Nephron (organoid): Measurements from ENCODE around the gene ZBTB16.

Source experiments
- H3K27ac Mint-ChIP-seq, 3 experiments: 2 replicates each; pipeline ENCODE4 v1.8.0; 2020; ENCODE audit warnings: mixed read lengths in 3 of 3, mild to moderate bottlenecking in 2 of 3, moderate library complexity in 1 of 3
- H3K27me3 Mint-ChIP-seq: 2 replicates; pipeline ENCODE4 v1.8.0; 2021; ENCODE audit warnings: low read depth, mild to moderate bottlenecking, moderate library complexity, mixed read lengths
- H3K36me3 Mint-ChIP-seq: 2 replicates; pipeline ENCODE4 v1.8.0; 2020; ENCODE audit warnings: low read depth, mixed read lengths
- H3K4me1 Mint-ChIP-seq: 2 replicates; pipeline ENCODE4 v1.8.0; 2020; ENCODE audit warnings: mixed read lengths
- H3K4me3 Mint-ChIP-seq, 3 experiments: 2 replicates each; pipeline ENCODE4 v1.8.0; 2020; ENCODE audit warnings: mild to moderate bottlenecking in 3 of 3, mixed read lengths in 3 of 3, moderate library complexity in 2 of 3
- H3K9me3 Mint-ChIP-seq: 2 replicates; pipeline ENCODE4 v1.8.0; 2020; ENCODE audit warnings: mixed read lengths
- TF ChIP-seq, protein P1 (sequence below), 3 experiments: fragments of 200-600 bp; sonication (generic); IDR thresholded peaks; one replicate each; pipeline ENCODE4 v1.5.0; 2021; ENCODE audit warnings: antibody characterized with exemption in 3 of 3; ENCODE audit not compliant: unreplicated experiment in 3 of 3

ZBTB16 gene

DNA sequence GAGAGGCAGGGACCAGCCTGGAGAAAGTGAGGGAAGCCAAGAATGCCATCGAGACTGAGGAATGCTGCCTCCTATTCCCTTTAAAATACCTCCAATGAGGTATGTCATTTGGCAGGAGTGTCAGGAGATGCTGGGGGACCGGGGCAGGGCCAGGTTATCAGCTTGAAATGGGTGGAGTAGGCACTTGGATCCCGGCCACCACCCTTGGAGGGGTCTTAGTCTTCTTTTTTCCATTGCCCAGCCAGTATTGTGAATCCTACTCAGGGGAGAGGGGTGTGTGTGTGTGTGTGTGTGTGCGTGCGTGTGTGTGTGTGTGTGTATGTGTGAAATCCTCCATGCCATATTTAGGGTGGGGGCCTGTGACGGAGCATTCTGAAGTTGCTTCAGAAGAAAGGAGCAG, 116.2 kb downstream of the ZBTB16 start:
- no peaks in the 10 kb centered on the region for H3K9me3 Mint-ChIP-seq
- TF ChIP-seq, protein P1, sequence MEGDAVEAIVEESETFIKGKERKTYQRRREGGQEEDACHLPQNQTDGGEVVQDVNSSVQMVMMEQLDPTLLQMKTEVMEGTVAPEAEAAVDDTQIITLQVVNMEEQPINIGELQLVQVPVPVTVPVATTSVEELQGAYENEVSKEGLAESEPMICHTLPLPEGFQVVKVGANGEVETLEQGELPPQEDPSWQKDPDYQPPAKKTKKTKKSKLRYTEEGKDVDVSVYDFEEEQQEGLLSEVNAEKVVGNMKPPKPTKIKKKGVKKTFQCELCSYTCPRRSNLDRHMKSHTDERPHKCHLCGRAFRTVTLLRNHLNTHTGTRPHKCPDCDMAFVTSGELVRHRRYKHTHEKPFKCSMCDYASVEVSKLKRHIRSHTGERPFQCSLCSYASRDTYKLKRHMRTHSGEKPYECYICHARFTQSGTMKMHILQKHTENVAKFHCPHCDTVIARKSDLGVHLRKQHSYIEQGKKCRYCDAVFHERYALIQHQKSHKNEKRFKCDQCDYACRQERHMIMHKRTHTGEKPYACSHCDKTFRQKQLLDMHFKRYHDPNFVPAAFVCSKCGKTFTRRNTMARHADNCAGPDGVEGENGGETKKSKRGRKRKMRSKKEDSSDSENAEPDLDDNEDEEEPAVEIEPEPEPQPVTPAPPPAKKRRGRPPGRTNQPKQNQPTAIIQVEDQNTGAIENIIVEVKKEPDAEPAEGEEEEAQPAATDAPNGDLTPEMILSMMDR (IDR thresholded peaks at IDR 0.05; ENCODE audit: unreplicated experiment in 3 of 3): no peak
- peak overlapping the region in 1 of 3 experiments; percentile 55 for H3K27ac Mint-ChIP-seq
- no peak overlapping the region for H3K4me3 Mint-ChIP-seq
- peaks cover 73% of the 10 kb centered on the region for H3K27me3 Mint-ChIP-seq
- no peaks in the 10 kb centered on the region for H3K36me3 Mint-ChIP-seq
- H3K4me1 Mint-ChIP-seq: peaks cover 49% of the 10 kb centered on the region

DNA sequence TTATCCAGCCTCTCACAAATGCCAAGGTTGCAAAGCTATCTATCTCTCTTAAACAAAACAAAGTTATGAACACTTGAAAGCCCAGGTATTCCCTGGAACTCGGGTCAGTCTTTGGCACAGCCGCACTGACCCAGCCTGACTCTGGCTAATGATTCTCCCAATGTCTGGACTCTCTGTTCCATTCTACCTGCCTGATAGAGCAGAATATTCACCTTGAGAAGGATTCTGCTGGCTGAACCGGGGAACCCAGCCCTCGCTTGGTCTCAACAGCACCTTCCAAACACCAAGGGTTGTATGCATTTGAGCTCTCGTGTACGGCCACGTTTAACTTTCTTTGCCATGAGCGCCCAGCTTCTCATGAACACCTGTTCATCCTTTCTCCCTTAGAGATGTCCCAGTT, 116.8 kb downstream of the ZBTB16 start:
- TF ChIP-seq, protein P1 (IDR thresholded peaks at IDR 0.05; ENCODE audit: unreplicated experiment in 3 of 3): no peak
- Mint-ChIP-seq H3K4me1 (peaks cover 42% of the 10 kb centered on the region), H3K4me3 (no peak overlapping the region), H3K9me3 (no peaks in the 10 kb centered on the region), H3K27ac (peak overlapping the region in 2 of 3 experiments; percentile 25 to 55), H3K36me3 (no peaks in the 10 kb centered on the region), H3K27me3 (peaks cover 72% of the 10 kb centered on the region)

DNA sequence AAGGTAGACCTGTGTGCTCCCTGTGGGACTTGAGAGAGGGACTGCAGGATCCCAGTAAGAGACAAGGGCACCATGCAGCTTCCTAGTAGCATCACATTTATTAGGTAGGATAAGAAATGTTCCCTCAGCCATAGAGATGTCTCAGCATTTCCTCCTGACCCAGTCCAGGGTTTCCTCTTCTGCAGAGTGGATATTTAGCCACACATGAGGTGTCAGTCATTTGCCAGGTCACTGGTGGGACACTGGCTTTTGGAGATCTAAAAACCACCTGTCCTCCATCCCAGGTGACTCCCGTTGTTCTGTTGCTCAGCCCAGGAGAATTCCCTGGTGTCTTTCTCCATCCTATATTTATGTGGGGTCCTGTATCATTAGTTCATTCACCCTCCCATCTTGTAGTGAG, 119.1 kb downstream of the ZBTB16 start:
- peaks cover 31% of the 10 kb centered on the region for H3K4me1 Mint-ChIP-seq
- peak overlapping the region in 1 of 3 experiments; percentile 39 for H3K27ac Mint-ChIP-seq
- H3K9me3 Mint-ChIP-seq: no peaks in the 10 kb centered on the region
- peaks cover 63% of the 10 kb centered on the region for H3K27me3 Mint-ChIP-seq
- H3K4me3 Mint-ChIP-seq: no peak overlapping the region
- TF ChIP-seq, protein P1 (IDR thresholded peaks at IDR 0.05; ENCODE audit: unreplicated experiment in 3 of 3): no peak
- H3K36me3 Mint-ChIP-seq: no peaks in the 10 kb centered on the region

DNA sequence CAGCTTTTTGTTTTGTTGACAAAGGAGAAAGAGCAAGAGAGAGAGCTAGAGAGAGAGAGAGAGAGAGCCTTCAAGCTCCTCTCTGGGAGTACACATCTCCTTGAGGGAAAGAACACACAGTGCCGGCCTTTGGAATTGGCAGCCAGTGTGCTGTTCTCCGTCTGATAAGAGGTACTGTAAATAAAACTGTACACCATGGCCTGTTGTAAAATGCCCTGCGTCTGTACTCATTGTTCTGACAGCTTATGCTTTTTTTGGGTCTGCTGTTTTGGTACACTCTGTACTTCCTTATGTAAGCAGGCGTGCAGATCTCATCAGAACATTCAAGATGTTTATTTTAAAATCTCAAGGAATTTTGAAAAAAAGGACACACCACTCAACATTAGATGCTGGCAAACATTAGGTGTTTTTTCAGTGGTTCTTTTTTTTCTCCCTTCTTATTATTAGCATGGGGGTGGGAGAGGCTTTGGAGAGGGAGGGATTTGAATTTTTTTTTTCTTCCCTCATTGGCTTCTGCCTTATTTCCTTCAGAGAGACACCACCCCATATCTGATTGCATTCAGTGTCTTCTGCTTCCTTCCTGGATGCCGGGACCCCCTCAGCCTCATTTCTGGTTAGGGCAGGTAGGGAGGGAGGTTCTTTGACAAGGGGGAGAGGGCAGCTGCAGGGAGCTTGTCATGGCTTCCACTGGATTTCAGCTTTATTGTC, 119.9 kb downstream of the ZBTB16 start:
- Mint-ChIP-seq H3K27me3 (peaks cover 61% of the 10 kb centered on the region), H3K4me3 (no peak overlapping the region), H3K27ac (peak overlapping the region in 2 of 3 experiments; percentile 5 to 39), H3K9me3 (no peaks in the 10 kb centered on the region), H3K4me1 (peaks cover 30% of the 10 kb centered on the region), H3K36me3 (no peaks in the 10 kb centered on the region)
- TF ChIP-seq, protein P1 (IDR thresholded peaks at IDR 0.05; ENCODE audit: unreplicated experiment in 3 of 3): no peak

DNA sequence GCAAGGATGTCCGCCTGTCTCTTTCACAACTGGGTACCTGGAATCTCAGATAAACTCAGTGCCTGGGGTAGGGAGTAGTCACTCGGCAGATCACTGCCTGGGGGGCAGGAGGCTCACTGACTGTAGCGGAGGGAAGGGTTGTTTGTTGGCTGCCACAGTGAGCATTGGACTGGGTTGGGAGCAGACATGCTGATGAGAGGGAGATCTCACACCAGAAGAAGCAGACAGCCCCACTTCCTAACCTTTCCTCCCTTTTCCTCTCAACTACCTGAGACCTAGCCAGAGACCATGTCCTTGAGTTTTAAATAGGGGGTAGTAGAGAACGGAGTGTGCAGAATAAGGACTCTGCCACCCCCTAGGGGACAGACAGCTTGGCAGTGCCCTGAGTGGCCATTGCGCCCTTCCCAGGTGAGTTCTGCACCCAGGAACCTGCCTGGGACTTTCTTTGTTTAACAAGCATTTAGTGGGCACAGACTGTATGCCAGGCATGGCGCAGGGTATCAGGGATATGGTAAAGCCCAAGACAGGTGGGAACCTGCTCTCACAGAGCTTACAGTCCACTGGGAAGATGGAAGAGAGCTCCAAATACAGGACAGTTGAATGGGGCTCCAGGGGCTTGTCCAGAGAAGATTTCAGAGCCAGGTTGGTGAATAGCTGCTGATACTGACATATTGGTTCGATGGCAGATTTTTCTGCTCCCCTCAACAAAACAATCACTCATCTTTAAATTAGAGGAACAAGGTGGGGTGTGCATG, 121.0 kb downstream of the ZBTB16 start:
- peaks cover 30% of the 10 kb centered on the region for H3K4me1 Mint-ChIP-seq
- H3K27ac Mint-ChIP-seq: no peak overlapping the region
- H3K9me3 Mint-ChIP-seq: no peaks in the 10 kb centered on the region
- TF ChIP-seq, protein P1 (IDR thresholded peaks at IDR 0.05; ENCODE audit: unreplicated experiment in 3 of 3): peak; percentile 29 to 45 (median 39)
- H3K27me3 Mint-ChIP-seq: peaks cover 57% of the 10 kb centered on the region
- no peaks in the 10 kb centered on the region for H3K36me3 Mint-ChIP-seq
- H3K4me3 Mint-ChIP-seq: no peak overlapping the region
